HPDE6-E6E7 (cell line): ENCODE data around the gene RPS25.
"Not testable (repeated sequence)": the region's sequence is repeated elsewhere in the genome, so short reads cannot be mapped to it uniquely, and the experiment has no call there.

ENCODE experiments used
- DNase-seq: peaks from one replicate; pipeline ENCODE4 v3.0.0; 2011; ENCODE audit warnings: missing footprints; ENCODE audit errors: extremely low spot score

RPS25 gene

GRCh38 chr11:119016216-119017009 lies 1.7 kb downstream of the RPS25 start:
- no peak for DNase-seq

DNA sequence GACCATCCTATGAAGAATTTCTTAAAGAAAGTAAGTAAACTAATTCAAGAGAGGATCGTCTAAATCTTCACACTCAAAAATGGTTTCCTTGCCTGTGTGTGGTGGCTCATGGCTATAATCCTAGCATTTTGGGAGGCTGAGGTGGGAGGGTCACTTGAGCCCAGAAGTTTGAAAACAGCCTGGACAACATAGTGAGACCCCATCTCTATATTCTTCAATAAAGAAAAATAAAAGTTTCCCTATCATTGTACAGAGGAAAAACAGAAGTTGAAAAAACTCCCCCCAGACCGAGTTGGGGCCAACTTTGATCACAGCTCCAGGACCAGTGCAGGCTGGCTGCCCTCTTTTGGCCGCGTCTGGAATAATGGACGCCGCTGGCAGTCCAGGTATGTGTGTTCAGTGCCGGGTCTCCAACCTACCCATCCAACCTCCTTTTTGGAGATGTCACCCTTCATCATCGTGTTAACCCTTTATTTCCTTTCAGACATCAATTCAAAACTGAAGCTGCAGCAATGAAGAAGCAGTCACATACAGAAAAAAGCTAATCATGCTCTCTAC lies 3.0 kb downstream of the RPS25 start:
- no peak for DNase-seq

DNA sequence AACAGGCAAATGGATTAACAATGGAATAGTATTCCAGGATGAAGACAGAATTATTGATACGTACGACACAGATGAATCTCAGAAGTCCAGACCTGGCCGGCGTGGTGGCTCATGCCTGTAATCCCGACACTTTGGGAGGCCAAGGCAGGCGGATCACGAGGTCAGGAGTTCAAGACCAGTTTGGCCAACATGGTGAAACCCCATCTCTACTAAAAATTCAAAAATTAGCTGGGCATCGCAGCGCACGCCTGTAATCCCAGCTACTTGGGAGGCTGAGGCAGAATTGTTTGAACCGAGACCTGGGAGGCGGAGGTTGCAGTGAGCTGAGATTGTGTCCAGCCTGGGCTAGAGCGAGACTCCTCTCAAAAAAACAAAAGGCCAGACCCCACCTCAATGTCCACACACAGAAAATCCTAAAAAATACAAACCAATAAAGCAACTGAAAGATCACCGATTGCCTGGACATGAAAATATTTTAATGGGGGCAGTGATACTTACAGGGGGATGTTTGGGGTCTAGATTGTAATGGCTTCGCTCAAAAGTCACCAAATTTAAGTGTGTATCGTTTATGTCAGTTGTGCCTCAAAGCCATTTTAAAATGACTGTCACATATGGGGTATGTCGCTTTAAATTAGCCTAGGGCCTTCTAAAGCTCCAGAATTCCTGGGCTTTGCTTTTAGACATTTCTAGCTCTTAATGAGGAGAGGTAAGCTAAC lies 3.8 kb downstream of the RPS25 start:
- DNase-seq: no peak

- DNase-seq: no peak
Measured at GRCh38 chr11:119012629-119013170, 5.4 kb downstream of the RPS25 start.

GRCh38 chr11:119011476-119012053 lies 6.6 kb downstream of the RPS25 start:
- DNase-seq: no peak

- DNase-seq: no peak
Measured at GRCh38 chr11:119006656-119007055, 11.5 kb downstream of the RPS25 start.

DNA sequence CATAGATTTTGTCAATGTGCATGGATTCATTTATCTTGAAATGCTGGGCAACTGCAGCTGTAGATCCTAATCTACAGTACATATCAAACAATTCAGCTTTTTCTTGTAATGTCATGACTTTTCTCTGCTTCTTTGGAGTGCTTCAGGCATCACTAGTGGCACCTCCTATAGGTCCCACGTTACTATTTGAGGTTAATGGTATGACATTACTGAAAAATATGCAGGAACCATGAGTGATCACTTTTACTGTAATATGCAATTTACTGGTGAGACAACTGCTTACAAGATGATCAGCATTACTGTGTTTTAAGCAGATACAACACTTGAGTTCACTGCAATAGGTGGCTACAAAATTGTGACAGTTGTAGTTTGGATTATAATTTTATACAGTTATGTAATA lies 17.2 kb downstream of the RPS25 start:
- no peak for DNase-seq

DNA sequence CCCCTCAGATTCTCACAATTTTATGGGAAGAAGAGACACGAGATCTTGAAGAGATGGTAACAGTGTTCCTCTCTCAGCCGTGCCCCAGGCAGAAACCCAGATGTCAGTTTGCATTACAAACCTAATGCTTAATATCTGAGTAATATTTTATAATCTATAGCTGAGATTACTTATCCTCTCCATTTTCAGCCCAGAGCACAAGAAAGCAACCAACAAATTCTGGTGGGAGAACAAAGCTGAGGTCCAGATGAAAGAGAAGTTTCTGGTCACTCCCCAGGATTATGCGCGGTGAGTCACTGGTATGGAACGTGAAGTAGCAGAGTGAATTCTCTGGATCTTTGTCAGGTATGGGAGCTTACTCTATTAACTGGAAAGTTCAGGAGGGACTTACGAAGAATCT lies 19.3 kb downstream of the RPS25 start:
- DNase-seq: peak; percentile 60

DNA sequence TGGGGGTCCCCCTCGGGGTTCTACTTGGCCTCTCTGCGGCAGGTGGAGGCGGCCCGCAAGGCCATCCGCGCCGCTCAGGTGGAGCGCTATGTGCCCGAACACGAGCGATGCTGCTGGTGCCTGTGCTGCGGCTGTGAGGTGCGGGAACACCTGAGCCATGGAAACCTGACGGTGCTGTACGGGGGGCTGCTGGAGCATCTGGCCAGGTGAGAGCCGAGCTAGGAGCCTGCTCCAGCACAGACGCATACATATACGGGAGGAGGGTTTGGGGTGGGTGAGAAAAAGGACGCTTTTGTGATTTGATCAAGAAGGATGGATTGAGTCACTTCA lies 19.8 kb downstream of the RPS25 start:
- no peak for DNase-seq

- peak; percentile 97 for DNase-seq
Measured at GRCh38 chr11:118997627-118998387, 20.3 kb downstream of the RPS25 start, which contains the start of gene CENATAC. TSS of gene CENATAC (plus strand) at chr11:118998138. CDS start at chr11:118998198, 60 bp downstream.

DNA sequence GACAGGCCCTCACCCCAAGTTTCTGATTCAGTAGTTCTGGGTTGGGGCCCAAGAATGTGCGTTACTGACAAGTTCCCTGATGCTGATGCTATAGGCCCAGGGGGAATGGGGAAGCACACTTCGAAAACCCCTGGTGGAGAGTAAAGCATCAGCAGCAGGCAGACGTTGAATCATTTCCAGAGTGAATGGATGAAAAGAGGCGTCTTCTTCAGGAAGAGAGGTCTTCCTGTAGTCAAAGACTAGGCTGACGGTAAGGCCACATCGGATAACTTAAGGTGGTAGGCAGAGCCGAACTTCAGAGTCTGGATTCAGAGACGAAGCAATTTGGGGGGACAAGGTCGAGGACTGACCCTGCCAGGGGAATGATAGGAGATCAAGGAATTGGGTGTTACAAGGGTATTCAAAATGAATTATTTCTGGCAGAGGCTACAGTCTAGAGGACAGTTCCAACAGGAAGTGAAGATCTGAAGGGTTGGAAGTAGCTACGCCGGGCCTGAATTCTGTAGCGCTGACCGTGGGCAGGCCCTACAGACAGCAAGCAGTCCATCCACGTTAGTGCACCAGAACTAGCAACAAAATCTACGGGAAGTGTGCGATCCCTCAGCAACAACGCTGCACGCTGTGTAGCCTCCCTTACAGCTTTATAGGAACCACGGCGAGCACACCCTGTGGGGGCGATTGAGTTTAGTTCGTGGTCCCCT lies 21.1 kb downstream of the RPS25 start:
- no peak for DNase-seq

GRCh38 chr11:118991486-118992038 lies 26.6 kb downstream of the RPS25 start:
- DNase-seq: not testable (repeated sequence)

GRCh38 chr11:118988280-118988679 lies 29.9 kb downstream of the RPS25 start:
- DNase-seq: peak; percentile 63

DNA sequence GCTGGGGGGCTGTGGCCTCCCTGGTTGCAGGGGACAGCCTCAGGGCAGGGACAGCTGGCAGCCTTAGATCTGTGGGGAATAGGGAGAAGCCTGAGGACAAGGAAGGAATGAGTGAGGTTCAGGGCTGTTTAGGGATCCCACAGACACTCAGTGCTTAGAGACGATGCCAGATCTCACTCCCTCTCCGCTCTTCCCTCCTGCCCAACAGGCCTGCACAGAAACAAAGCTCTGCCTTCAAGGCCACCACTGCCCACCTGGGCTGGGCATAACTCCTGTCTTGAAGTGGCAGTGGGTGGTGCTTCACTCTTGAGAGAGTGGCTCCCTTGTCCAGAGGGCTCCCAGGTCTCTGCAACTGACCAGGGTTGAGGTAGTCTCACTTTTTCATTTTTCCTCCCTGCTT lies 33.3 kb downstream of the RPS25 start:
- DNase-seq: no peak

DNA sequence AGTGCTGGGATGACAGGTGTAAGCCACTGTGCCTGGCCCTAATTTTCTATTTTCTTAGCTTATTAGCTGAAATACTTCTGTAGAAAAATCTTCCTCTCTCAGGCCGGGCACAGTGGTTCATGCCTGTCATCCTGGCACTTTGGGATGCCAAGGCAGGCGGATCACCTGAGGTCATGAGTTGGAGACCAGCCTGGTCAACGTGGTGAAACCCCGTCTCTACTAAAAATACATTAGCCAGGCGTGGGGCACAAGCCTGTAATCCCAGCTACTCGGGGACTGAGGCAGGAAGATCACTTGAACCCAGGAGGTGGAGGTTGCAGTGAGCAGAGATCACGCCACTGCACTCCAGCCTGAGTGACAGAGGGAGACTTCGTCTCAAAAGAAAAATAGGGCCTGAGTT lies 33.8 kb downstream of the RPS25 start:
- not testable (repeated sequence) for DNase-seq

DNA sequence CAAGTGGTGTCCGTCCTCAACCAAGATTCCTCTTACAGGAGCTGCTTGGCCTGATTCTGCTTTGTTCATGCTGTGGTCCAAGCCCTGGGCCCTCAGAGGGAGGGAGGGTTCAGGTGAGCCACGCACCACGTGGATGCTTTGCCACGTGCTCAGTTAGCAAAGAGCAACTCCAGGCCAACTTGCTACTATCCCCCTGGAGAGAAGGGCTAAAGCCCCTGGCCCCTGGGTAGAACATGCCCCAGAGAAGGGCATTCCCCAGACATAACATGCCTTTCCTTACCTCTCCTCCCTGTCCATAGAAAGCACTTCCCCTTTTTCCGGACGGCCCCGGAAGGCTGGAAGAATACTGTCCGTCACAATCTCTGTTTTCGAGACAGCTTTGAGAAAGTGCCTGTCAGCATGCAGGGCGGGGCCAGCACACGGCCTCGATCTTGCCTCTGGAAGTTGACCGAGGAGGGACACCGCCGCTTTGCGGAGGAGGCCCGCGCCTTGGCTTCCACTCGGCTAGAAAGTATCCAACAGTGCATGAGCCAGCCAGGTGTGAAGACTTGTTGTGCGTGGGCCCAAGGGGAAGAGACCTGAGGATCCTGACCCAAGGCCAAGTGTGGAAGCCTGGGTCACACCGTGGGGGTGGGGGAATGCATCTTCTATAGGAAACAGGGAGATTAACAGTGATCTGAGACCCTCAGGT lies 37.8 kb downstream of the RPS25 start:
- no peak for DNase-seq

DNA sequence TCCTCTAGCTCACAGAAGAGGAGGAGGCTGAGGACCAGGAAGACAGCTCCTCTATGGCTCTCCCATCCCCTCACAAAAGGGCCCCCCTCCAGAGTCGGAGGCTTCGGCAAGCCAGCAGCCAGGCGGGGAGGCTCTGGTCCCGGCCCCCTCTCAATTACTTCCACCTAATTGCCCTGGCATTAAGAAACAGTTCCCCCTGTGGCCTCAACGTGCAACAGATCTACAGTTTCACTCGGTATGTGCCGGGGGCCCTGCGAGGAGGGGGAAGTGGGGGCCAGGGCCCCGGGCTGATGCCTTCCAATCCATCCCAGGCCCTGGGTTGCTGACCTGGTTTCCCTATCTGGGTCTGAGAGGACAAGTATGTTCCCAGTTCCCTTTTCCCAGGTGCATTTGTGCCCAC lies 38.7 kb downstream of the RPS25 start:
- DNase-seq: no peak

- DNase-seq: no peak
Measured at GRCh38 chr11:118975771-118976709, 42.1 kb downstream of the RPS25 start.

GRCh38 chr11:118973985-118974384 lies 44.2 kb downstream of the RPS25 start:
- no peak for DNase-seq
